DOHH2 (cell line): ENCODE results near the gene PPM1H.

Experiments used
- CTCF ChIP-seq: fragments of 200-600 bp; sonication (generic); IDR thresholded peaks from one replicate; pipeline ENCODE4 v1.5.1; 2014; ENCODE audit warnings: antibody characterized with exemption, mild to moderate bottlenecking, low read depth, low read length; ENCODE audit not compliant: poor library complexity, severe bottlenecking
- EZH2phosphoT487 ChIP-seq: fragments of 200-600 bp; sonication (generic); IDR thresholded peaks from 2 replicates; pipeline ENCODE4 v1.6.1; 2017; ENCODE audit warnings: borderline replicate concordance, mild to moderate bottlenecking, antibody characterized with exemption, low read length, moderate library complexity, mixed read lengths

- TF ChIP-seq CTCF (no peak), EZH2phosphoT487 (no peak)
These were observed 283.8 kb downstream of the PPM1H start for GRCh38 chr12:62651138-62651537.
